ENCODE measurements around the gene COX19.

- TF ChIP-seq, protein P1, sequence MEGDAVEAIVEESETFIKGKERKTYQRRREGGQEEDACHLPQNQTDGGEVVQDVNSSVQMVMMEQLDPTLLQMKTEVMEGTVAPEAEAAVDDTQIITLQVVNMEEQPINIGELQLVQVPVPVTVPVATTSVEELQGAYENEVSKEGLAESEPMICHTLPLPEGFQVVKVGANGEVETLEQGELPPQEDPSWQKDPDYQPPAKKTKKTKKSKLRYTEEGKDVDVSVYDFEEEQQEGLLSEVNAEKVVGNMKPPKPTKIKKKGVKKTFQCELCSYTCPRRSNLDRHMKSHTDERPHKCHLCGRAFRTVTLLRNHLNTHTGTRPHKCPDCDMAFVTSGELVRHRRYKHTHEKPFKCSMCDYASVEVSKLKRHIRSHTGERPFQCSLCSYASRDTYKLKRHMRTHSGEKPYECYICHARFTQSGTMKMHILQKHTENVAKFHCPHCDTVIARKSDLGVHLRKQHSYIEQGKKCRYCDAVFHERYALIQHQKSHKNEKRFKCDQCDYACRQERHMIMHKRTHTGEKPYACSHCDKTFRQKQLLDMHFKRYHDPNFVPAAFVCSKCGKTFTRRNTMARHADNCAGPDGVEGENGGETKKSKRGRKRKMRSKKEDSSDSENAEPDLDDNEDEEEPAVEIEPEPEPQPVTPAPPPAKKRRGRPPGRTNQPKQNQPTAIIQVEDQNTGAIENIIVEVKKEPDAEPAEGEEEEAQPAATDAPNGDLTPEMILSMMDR (IDR thresholded peaks at IDR 0.05; ENCODE audit: poor library complexity, severe bottlenecking), result no peak
- TF ChIP-seq EZH2 (IDR thresholded peaks at IDR 0.05; ENCODE audit: borderline replicate concordance, insufficient read depth, low read length, poor library complexity, severe bottlenecking) (no peak), POLR2AphosphoS5 (IDR thresholded peaks at IDR 0.05) (no peak), EP300 (conservative IDR thresholded peaks at IDR 0.05; ENCODE audit: poor library complexity, severe bottlenecking) (no peak), REST (IDR thresholded peaks at IDR 0.05; ENCODE audit: borderline replicate concordance) (no peak), RAD21 (conservative IDR thresholded peaks at IDR 0.05) (no peak), TAF1 (IDR thresholded peaks at IDR 0.05; ENCODE audit: low read depth) (no peak)
These were observed 38.2 kb upstream of the COX19 start for GRCh38 chr7:1013581-1013980.

Measured in neural cell (in vitro differentiated cells).